AG04449 (cell line): Measurements from ENCODE around the gene TSPAN9.

Experiments
- CTCF ChIA-PET: fragments of 350-600 bp; formaldehyde crosslinking; extraction: SDS; loops from one replicate; lab custom pipeline; 2021; ENCODE audit warnings: antibody characterized with exemption; lab: Yijun Ruan, JAX
- POLR2A ChIA-PET: fragments of 400-600, 350-600 bp; formaldehyde crosslinking; extraction: SDS; loops from one replicate; lab custom pipeline; 2020; ENCODE audit warnings: antibody characterized with exemption, inconsistent platforms; lab: Yijun Ruan, JAX
- DNase-seq: peaks from one replicate; pipeline ENCODE4 v3.0.0-alpha.2; 2010; ENCODE audit warnings: low read depth, low spot score
- H3K4me3 ChIP-seq: 2 replicates; pipeline ENCODE4 v1.5.1; 2011; ENCODE audit warnings: low read depth, mild to moderate bottlenecking, control low read depth, low read length
- CTCF ChIP-seq: IDR thresholded peaks from one replicate; pipeline ENCODE4 v1.5.1; 2011; ENCODE audit warnings: mild to moderate bottlenecking, moderate library complexity, low read length, control low read depth, inconsistent platforms; ENCODE audit not compliant: insufficient read depth; ENCODE audit errors: missing control alignments

The TSPAN9 gene

DNA sequence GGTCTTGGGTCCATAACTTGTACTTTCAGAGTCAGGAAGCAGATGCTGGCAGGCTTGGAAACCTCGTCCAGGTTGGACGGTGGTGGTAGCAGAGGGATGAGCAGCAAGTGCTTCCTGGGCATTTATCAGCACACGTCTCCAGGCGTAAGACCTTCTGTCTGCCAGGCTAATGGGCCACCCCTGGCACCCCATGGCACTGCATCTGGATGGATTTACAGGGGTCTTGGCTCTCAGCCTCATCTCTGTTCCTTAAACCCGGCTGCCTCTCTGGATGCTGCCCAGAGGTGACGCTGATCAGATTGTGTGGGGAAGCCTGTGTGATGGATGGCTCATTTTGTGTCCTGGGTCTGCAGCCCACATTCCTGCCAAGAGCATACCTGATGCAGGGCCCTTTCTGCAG lies 145.1 kb downstream of the TSPAN9 start:
- DNase-seq = no peak
- POLR2A ChIA-PET = no interaction called here
- H3K4me3 ChIP-seq = no peak overlapping the region
- TF ChIP-seq CTCF = no peak
- CTCF ChIA-PET = interaction anchor here (0.9 kb wide), 1 partner anchor 20 kb away, joined by 4 read pairs; no protein-coding TSS in a partner anchor

DNA sequence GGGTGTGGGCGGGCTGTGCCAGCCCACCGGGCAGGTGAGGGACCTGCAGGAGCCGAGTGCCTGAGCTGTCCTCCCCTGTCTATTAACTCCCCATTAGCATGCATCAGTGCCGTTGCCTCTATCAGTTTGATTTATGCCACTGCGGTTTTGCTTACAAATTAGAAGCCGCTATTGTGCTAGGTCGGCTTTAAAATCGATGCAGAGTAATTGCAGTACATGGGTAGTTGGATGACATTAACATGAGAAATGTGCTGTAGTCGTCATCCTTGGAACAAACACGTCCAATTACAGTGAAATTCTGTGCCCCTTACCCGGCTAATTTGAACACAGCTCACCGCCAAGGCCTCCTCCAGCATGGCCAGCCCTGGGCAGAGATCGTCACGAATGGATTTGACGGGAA lies 145.8 kb downstream of the TSPAN9 start:
- CTCF ChIA-PET = interaction anchor here (0.8 to 3.7 kb wide), 2 partner anchors 20 to 88 kb away, joined by 3 to 19 read pairs; no protein-coding TSS in a partner anchor
- no peak for TF ChIP-seq CTCF
- no peak for DNase-seq
- no peak overlapping the region for H3K4me3 ChIP-seq
- POLR2A ChIA-PET = no interaction called here

DNA sequence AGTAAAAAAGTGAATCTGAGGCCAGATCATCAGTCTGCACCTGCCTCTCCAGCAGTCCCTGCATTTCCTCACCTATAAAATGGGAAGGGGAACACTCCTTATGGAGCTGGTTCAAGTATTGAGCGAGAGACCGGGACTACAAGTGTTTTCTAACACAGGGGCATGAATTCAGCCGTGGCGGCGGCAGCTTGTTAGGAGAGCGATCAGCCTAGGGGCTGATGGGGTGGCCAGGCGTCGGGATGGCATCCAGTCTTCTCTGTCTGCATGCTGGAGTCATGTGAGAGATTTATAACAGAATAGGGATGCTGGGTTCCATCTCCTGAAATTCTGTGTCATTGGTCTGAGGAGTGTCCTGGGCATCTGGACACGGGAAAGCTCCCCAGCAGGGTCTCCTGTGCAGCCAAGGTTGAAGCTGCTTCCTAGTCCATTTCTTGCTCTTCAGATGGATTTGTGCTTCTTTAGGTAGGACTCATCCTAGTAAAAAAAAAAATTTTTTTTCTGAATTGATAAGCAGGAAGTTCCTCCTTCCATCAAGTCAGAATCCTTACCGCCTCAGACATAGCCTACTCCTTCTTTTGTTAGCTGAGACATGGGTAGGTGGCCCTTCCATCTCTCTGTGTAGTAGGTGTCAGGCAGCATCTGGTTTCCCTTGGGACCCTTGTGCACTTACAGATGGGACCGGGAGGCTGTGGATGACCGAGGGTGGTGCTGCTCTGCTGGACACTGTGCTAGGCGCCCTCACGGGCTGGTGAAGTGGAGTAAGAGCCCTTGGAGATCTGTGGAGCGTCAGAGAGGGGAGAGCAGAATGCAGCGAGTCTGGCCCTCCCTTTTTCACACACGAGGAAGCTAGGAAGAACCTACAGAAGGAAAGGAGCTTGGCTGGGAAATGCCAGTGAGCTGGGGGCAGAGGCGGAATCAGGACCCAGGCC lies 146.7 kb downstream of the TSPAN9 start:
- CTCF ChIA-PET = interaction anchor here (1.0 to 3.7 kb wide), 7 partner anchors 21 to 151 kb away, joined by 3 to 19 read pairs (median 4); no protein-coding TSS in a partner anchor

DNA sequence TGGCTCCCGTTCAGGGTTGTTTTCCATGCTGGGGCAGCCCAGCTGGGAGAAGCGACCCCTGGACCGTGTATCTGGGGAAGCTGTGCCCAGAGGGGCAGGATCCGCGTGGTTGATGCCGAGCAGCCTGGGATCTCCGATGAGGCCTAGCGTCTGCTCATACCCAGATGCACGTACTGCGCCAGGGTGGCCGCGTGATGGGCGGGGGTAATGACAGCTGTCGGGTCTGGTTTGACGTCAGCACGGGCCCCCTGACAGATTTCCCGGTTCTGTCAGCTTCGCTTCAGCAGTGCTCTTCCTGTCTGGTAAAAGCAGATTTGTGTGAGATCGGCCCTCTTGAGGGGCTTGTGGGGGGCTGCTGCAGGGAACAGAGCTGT lies 147.3 kb downstream of the TSPAN9 start:
- TF ChIP-seq CTCF = no peak
- no peak for DNase-seq
- no peak overlapping the region for H3K4me3 ChIP-seq
- ChIA-PET POLR2A (no interaction called here), CTCF (interaction anchor here (1.0 to 3.7 kb wide), 7 partner anchors 22 to 151 kb away, joined by 3 to 19 read pairs (median 4); no protein-coding TSS in a partner anchor)

More for the DNA sequence above, 146.7 kb downstream of the TSPAN9 start:
- TF ChIP-seq CTCF = no peak
- POLR2A ChIA-PET = no interaction called here
- H3K4me3 ChIP-seq = no peak overlapping the region
- no peak for DNase-seq

DNA sequence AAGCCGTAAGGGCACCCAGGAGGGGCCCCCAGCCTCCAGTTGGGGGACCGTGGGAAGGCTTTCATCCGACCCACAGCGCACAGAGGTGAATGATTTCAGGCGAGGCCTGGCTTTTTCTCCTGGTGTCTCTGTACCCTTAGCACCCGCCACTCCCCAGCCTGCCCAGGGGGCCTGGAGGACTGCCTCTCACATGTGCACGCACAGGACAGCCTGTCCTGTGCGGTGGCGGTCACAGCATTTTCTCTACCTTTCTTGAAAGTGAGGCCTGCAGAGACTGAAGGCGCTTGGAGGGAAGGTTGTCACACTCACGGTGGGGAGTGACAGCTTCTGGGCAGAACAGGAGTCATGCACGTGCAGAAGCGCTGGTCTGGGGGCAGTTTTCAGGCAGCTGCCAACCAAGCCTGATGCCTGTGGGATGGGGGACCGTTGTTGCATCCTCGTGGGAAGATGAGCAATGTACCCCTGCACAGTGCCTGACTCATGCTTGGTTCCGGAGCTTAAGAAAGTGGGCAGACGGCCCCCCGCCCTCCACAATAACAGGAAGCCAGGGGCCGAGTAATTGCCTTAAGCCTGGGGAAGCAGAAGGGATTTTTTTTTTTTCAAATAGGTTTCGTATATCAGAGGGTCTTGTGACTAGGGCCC lies 148.1 kb downstream of the TSPAN9 start:
- no peak overlapping the region for H3K4me3 ChIP-seq
- ChIA-PET POLR2A (no interaction called here), CTCF (interaction anchor here (0.7 to 3.7 kb wide), 6 partner anchors 16 to 90 kb away, joined by 3 to 19 read pairs (median 4); no protein-coding TSS in a partner anchor)
- no peak for TF ChIP-seq CTCF
- no peak for DNase-seq

- DNase-seq = no peak
- POLR2A ChIA-PET = no interaction called here
- no peak overlapping the region for H3K4me3 ChIP-seq
- CTCF ChIA-PET = interaction anchor here (0.7 to 3.7 kb wide), 4 partner anchors 17 to 81 kb away, joined by 3 to 19 read pairs (median 4); no protein-coding TSS in a partner anchor
- no peak for TF ChIP-seq CTCF
Observed at GRCh38 chr12:3225796-3226180, 148.6 kb downstream of the TSPAN9 start.
